NCI-H2107 treated with DMSO at 0.1 percent for 48 hours (cell line): ENCODE data around the gene NOL8.

Experiments
- DNase-seq: peaks from one replicate; lab custom pipeline; 2025; ENCODE audit not compliant: unreplicated experiment; lab: John Stamatoyannopoulos, UW

NOL8 gene

DNA sequence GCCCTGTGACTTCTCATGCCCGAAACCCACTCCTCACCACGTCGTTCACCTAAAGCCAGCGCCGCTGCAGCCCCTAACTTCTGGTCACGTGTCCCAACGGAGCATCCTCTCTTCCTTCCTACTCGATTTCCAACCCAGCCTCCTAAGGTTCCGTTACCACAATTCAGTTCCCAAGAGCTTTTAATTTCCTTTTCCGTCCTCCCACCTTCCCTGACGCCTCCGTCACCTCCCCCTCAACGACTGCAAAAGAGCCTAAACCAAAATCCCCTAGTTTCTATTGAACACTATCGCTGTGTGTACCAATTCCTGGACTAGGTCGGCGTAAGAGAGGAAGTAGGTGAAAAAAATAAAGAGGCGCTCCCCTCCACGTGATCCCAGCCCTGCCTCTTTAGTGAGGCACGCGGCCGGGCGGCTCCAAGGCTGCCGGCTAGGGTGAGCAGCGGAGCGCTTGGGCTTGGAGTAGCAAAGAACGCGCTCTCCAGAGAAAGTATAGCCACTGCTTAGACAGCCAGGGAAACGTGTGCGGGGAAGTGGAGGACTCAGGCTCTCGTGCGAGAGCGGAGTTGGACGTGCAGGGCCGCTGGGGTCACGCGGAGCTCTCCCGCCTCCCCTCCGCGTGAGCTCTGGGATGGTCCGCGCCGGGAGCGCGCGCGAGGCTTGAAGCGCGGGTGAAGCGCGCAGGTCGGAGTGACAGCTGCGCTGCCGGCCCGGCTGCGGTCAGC lies at the start of gene NOL8, which contains the start of gene CENPP:
Gene NOL8 (minus strand): TSS at position 82 of the 722 bp plus-strand sequence. CDS start 1,189 bp downstream, outside the sequence.
Gene CENPP (plus strand): TSS at position 685 of the 722 bp plus-strand sequence.
- DNase-seq: peak; percentile 85

DNA sequence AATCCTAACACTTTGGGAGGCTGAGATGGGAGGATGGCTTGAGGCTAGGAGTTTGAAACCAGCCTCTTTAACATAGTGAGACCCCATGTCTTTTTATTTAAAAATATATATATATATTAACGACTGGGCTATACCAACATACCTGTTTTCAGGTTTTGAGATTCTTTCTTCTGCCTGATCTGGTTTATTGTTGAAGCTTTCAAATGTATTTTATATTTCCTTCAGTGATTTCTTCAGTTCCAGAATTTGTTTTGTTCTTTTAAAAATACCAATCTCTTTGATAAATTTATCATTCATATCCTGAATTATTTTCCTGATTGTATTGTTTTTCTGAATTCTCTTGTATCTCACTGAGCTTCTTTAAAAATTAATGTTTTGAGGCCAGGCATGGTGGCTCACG lies 48.0 kb upstream of the NOL8 start:
- DNase-seq: no peak

DNA sequence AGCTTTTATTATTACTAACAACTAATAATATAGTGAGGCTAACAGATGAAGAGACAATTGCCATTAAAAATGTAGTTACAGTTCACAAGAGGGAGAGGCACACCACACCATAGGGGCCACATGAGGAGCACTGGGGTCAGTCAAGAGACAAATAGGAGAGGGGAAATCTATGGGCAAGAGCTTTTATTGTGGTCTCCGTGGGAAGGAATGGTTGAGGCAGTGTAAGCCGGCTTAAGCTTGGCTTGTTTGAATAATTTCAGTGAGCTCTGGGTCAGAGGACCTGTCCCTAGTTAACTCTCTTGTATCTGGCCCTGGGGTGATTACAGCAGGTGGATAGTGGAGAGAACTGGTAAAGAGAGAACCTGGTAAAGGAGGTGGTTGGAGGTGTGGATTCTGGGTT lies 43.9 kb upstream of the NOL8 start:
- DNase-seq: no peak

DNA sequence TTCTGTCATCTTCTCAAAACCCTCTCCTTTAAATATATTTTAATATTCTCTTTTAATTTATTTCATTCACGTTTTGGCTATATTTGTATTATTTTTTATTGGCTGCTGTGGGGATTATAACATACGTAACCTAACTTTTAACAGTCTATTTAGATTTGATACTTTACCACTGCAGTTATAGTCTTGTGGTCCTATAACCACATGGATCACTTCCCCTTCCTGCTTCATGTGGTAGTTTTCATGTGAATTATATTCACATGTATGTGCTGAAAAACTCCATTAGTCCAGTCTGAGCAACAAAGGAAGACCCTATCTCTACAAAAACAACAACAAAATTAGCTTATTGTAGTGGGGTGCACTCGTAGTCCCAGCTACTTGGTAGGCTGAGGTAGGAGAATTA lies 34.9 kb upstream of the NOL8 start:
- DNase-seq: no peak

DNA sequence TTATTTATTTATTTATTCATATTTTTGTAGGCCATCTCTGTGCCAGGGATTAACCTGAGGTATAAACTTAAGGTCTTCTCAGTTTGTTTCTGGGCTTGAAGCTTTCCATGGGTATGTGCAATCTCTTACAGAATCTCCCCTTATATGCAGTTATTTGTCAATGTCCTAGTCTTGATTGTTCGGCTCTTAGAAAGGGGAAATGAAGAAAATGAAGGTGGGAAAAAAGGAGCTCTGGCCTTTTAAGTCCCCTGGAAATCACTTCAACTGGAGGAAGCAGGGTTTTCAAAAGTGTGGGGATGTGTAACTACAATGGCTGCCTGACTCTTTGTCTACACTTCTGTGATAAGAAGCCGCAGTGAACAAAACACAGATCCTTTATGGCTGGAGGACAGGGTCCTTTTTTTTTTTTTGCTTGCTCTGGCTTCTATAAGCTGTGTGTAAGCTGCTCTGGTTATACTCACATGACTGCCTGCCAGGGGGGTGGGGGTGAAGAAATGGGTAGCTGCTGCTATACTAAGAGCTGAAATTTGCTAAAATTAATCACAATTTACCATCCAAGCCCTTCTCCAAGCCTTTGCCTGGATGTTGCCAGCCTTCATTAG lies 34.3 kb upstream of the NOL8 start:
- DNase-seq: no peak

DNA sequence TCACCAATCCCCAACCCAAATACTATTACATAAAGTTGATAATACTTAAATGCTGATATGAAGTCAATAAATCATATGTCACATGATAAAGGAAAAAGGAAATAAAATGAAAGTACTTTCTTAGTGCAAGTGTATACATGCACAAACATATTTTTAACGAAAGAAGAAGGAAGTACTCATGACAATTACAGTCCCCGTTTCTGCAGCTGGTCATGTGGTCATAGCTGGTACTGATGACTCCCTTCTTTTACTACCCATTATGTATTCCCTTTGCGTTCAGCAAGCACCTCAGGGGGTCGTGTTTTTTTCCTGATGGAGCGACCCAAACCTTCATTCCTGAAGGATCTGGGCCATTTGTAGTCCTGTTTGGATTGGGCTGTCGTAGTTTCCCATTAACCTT lies 27.9 kb upstream of the NOL8 start:
- no peak for DNase-seq

DNA sequence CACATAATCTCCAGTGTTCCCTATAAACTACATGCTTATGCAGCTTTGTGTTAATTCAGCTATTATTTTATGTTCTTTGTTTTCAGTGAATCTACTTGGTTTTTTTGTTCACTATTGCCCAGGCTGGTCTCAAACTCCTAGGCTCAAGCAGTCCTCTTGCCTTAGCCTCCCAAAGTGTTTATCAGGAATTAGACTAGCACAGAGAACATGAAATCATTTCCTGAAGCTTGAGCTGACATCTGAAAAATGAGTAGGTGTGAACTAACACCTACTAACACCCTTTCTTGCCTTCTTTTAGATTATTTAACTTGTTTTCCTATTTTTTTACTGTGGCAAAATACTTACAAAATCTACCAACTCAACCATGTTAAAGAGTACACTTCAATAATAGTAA lies 25.6 kb upstream of the NOL8 start:
- no peak for DNase-seq

DNA sequence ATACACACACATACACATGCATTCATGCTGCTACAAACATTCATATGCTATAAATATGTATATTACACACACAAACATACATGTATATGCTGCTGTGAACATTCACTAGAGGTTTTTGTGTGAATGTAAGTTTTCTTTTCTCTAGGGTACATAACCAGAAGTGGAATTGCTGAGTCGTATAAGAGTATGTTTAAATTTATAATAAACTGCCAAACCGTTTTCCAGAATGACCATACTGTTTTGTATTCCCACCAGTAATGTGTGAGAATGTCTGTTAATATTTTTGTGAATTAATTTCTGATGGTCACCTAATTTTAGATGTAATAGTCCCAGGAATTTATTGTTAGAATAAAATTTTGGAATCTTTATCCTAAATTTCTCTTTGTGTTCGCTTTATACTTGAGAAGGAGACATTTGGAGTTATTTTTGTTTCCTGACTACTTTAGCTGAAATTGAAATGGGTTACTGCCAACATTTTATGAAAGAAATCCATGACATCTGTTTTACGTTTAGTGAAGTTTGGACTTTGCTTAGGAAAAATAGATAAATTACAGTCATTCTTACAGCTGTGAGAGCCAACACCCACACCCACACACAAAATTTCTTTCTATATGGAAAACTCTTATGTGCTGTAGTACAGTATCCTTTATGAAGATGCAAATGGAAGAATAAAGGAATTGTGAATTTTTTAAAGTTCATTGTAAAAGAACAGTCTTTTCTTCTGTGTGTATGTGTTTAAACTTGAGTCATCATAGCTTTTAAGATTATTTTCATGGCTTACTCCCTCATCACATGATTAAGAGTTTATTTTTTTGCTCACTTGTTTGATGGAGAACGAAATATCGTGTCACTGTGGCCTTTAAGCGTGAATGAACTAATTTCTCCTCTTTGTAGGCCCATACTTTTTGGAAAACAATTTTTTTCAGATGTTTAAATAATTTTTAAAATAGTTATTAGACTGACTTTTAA lies 24.9 kb upstream of the NOL8 start:
- DNase-seq: no peak

DNA sequence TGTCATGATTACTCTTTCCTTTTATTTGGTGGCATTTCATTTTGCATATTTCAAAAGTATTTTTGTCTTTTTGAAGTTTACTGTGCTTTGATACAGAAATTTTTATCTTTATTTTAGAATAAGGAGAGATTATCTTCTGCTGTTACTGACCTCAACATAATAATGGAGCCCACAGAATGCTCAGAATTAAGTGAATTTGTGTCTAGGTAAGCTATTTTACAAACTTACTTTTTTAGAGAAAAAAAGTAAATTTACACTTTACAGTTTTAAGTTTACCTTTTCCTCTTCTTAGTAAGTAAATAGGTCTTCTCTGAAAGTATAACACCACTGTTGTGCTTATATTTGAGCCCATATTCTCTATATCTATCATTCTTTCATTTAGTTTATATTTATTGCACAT lies 20.4 kb upstream of the NOL8 start:
- no peak for DNase-seq

DNA sequence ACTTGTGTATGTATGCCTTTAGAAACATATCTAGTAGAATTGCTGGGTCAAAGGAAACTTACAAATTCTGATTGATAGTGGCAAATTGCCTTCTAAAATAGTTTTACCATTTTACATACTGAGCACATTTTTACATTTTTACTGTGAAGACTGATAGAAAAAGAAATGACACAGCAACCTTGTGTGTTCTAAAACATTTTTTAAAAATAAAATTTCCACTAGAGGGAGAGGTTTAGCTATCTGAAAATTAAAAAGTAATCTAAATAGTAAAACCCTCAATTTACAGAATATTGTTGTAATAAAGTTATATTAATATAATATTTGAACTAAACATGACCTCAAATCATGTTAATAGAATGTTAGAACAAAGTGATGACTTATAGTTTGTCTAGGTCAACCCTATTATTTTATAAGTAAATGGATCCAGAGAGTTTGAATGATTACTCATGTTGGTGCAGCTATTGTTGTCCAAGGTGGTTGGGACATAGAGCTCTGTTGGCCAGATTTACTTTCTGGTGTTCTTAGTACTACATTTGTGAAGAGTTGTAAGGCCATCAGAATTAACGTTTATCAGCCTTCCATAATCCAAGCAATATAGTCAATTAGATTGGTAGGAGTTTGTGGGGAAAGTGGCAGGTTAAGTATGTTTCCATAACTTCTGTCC lies 17.8 kb upstream of the NOL8 start:
- peak; percentile 1 for DNase-seq

DNA sequence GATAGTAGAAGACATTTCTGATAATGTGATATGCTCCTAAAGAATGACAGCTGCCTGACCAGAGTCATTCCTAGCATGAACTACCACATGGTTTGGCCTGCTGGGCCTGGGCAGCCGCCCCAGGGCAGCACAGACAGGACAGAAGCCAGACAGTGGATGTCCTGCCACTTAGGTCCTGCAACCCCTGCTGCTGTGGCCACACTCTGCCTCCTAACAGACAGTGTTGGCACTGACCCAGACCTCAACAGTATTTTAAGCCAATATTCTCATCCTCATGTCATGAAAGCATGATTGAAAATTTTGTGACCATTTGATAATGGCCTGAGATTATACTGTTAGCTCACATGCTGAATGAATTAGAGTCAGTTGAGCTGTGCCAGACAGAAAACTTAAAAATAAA lies 16.4 kb upstream of the NOL8 start:
- DNase-seq: no peak

DNA sequence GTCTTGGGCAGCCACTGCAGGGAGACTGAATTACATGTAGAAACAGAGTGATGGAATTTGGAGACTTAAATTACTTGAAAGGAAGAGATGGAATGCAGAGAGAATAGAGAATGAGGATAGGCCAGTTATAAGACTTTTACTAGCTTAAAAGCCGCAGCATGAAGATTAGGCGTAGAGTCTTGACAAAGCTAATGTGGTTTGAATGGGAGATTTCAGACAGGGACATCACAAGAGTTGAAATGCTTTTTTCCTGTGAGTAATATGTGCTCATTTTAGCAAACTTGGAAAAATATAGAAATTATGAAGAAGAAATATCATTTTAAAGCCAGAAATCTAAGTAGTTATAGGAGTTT lies 8.1 kb upstream of the NOL8 start:
- no peak for DNase-seq

DNA sequence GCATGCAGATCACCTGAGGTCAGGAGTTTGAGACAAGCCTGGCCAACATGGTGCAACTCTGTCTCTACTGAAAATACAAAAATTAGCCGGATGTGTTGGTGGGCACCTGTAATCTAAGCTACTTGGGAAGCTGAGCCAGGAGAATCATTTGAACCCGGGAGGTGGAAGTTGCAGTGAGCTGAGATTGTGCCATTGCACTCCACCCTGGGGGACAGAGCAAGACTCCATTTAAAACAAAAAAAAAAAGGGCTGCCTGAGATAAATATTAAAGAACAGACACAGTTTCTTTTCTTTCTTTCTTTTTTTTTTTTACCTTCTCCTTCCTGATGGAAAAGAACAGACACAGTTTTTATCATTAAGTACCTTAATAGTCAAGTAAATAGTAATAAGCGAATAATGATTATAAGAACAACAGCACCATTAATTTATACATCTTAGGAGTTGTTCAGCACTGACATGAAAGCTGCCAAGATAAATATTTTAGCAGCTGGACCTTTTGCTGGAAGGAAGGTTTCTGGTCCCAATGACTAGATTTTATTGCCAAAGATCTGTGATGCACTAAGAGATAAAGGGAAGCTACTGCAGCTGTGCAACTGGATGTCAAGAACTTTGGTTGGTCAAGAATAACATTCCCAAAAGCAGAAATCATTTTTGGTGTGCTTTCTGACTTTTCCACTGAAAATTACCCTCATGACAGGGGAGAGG lies 7.6 kb upstream of the NOL8 start:
- DNase-seq: no peak

DNA sequence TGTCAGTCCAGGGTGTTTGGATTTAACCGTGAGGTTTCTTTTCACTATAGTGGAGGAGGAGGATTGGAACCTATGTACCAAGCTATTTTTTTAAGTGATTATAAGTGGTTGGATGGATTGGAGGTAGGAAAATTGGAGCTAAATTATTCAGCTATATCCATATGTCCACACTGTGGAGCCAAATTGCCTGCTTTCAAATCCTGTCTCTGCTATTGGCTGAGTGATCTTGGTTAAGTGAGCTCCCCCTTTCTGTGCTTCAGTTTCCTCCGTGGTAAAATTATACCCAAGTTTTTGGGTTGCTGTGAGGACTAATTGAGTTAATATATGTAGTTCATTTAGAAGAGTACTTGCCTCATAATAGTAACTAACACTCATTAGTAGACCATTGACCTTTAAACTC lies 3.1 kb upstream of the NOL8 start:
- peak; percentile 37 for DNase-seq

DNA sequence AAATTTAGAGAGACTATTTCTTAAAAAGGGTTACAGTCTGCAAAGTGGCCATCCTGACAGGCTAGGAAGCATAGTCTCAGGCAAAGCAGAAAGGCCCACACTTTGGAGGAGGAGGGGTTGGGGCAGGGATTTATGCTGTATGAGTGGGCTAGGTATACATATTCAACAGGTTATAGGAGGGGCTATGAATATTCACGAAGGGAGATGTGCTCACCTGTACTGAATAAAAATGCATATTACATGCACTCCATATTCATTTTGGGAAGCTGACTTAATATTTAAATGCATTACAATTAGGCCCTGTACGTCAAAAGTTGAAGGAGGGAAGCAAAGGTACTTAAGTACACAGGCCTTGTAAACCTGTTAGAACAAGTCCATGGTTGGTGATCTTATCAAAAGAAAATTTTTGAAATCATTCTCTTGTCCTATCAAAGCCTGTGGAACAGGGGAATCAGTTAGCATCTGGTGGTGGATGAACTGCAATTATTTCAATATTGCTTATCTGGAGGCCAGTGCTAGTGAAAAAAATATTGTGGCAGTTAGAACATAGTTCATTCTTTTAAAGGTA lies 2.2 kb upstream of the NOL8 start:
- DNase-seq: no peak

DNA sequence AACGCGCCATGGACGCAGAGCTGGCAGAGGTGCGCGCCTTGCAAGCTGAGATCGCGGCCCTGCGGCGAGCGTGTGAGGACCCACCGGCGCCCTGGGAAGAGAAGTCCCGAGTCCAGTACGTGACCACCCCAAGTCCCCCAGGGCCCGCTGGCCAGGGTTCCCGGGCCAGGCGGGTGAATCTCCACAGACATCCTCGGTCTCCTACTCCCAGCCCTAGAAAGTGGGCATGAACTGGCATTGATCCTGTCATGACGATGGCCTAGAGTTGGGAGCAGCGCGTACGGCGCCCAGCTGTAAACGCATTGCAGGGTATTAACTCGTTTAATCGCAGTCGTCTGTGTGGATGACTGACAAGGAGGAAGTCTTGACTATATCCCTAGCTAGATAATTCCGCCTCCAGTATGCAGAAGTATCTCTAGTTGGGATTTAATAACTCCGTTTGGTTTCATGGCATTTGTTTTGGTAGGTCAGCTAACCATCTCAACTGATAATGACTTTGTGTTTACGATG lies 896 bp upstream of the NOL8 start:
- DNase-seq: peak; percentile 21

DNA sequence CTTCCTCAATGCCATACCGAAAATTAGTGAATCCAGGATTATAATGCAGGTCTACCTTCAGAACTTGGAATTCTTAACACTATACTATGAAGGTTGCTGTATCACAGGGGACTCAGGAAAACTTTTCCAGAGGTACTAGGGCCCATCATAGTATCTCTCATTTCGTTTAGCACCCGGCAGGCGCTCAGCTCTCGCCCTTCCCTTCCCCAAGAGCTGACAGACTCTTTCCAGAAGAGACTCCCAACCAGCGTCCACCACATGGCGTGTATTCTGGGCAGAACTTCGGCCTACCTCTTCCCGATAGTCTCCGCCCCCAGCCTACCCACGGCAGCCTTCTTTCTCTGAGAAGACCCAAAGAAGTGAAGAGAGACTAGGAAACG lies 271 bp downstream of the NOL8 start:
- DNase-seq: no peak

DNA sequence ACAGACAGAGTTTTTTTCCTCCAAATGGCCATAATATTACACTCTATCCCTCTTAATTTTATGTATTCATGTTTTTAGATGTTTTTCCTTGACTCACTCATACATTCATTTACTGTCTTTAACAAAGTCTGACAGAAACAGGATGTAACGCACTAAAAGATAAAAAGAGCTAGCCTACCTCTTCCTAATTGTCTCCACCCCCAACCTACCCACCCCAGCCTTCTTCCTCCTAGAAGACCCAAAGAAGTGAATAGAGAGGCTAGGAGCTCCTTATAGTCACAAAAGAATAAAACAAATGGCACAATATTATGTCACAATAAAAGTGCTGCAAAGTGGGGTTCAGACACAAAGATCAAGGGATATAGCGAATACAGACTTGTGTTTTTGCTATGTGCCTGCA lies 719 bp downstream of the NOL8 start:
- DNase-seq: no peak

DNA sequence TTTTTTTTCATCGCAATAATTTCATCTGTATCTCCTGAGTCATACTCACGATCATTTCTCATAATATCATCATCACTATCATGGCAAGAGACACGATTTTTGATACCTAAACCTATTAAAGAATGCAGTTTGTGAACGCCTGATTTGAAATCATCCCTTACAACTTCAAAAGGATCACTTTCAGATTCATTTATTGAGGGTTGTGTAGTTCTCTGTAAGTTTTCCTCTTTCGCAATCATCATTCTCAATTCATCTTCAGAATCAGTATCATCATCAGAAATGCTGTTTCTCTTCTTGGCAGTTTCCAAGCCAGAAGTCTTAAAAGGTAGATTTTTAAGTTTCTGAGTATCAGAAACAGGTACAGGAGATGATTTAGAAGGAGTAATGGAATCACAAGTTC lies 9.7 kb downstream of the NOL8 start:
- DNase-seq: no peak

DNA sequence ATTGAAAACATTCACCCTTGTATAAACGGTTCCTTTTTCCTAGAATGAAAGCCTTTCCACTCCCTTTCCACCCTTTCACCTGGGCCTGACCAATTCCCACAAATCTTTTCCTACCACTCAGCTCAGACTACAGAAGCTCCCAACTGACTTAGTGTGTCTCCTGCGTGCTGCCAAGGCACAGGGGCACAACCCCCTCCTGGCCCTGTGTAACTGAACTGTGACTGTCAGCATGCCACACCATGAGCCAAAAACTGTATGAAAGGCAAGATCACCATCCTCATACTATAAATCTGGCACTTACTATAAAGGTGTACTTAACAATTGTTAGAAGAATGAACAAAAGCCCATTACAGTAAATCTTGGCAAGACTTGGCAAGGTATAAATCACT lies 11.5 kb downstream of the NOL8 start:
- DNase-seq: no peak
